Endothelial cell of umbilical vein (primary cell): ENCODE measurements around the gene DGKI. TPM values are rescaled to one million over a fixed set of nuclear protein-coding genes. Genes with fewer than 3 reads are reported as not detected.

ENCODE experiments used
- BruUV-seq: library from RNA; stranded (reverse); fragments of 400-500 nt; replicated peaks from 2 replicates; lab custom pipeline; 2021; lab: Mats Ljungman, UMichigan
- CTCF ChIA-PET: fragments of 300-600, 350-600 bp; sonication (Branson Sonifier 250); formaldehyde crosslinking; loops from one replicate; lab custom pipeline; 2021; ENCODE audit warnings: antibody characterized with exemption, inconsistent platforms; lab: Charles Lee
- POLR2A ChIA-PET: fragments of 300-600, 350-600 bp; sonication (Branson Sonifier 250); formaldehyde crosslinking; loops from one replicate; lab custom pipeline; 2021; ENCODE audit warnings: antibody characterized with exemption, inconsistent platforms; lab: Charles Lee
- DNase-seq: peaks from one replicate; pipeline ENCODE4 v3.0.0-alpha.2; 2011; ENCODE audit warnings: low read depth, low spot score
- FAIRE-seq: peaks from 2 replicates; lab custom pipeline; 2011; peaks lifted over from hg19 to GRCh38; lab: Jason Lieb, UNC
- H2AFZ ChIP-seq: 2 replicates; pipeline ENCODE4 v1.6.0; 2012; ENCODE audit warnings: low read depth, low read length, control low read depth, inconsistent platforms
- H3K27ac ChIP-seq: 2 replicates; pipeline ENCODE4 v1.5.1; 2011; ENCODE audit warnings: low read depth, mild to moderate bottlenecking, control low read depth, low read length, moderate library complexity; ENCODE audit not compliant: insufficient read depth
- H3K27me3 ChIP-seq, 2 experiments: 2 replicates each; pipeline versions ENCODE4 v1.6.0 to v1.6.1; 2011; ENCODE audit warnings: low read length in 2 of 2, mixed read lengths in 1 of 2; ENCODE audit not compliant: control insufficient read depth in 2 of 2, insufficient read depth in 2 of 2
- H3K36me3 ChIP-seq, 2 experiments: 2 replicates in 1 of 2; 3 replicates in 1 of 2; pipeline ENCODE4 v1.5.1; 2011; ENCODE audit warnings: low read length in 2 of 2, mild to moderate bottlenecking in 1 of 2, moderate library complexity in 1 of 2; ENCODE audit not compliant: control insufficient read depth in 2 of 2, insufficient read depth in 2 of 2; ENCODE audit errors: extremely low read depth in 1 of 2
- H3K4me1 ChIP-seq: 3 replicates; pipeline ENCODE4 v1.5.1; 2011; ENCODE audit warnings: mild to moderate bottlenecking, low read length; ENCODE audit not compliant: control insufficient read depth, insufficient read depth; ENCODE audit errors: extremely low read depth
- H3K4me2 ChIP-seq: 2 replicates; pipeline ENCODE4 v1.6.1; 2011; ENCODE audit warnings: low read length, control low read depth, mixed read lengths; ENCODE audit not compliant: insufficient read depth
- H3K4me3 ChIP-seq, 3 experiments: fragments of 200-600 bp in 1 of 3; sonication (generic), shearing (Covaris generic) in 1 of 3; replicated peaks in 1 of 3; 2 replicates each; pipeline ENCODE4 v1.5.1; 2011 to 2016; ENCODE audit warnings: control low read depth in 3 of 3, low read length in 3 of 3, mild to moderate bottlenecking in 2 of 3, inconsistent platforms in 1 of 3, low read depth in 1 of 3, moderate library complexity in 1 of 3; ENCODE audit not compliant: insufficient read depth in 1 of 3
- H3K79me2 ChIP-seq: 2 replicates; pipeline ENCODE4 v1.6.0; 2012; ENCODE audit warnings: low read length, inconsistent platforms; ENCODE audit not compliant: control insufficient read depth, insufficient read depth
- H3K9ac ChIP-seq: replicated peaks from 2 replicates; pipeline ENCODE3; 2011; ENCODE audit warnings: low read length, control low read depth; ENCODE audit not compliant: insufficient read depth; ENCODE audit errors: extremely low read depth
- H3K9me1 ChIP-seq: replicated peaks from 3 replicates; pipeline ENCODE4 v1.6.0; 2011; ENCODE audit warnings: mild to moderate bottlenecking, low read length; ENCODE audit not compliant: control insufficient read depth, insufficient read depth; ENCODE audit errors: extremely low read depth
- H3K9me3 ChIP-seq: replicated peaks from 2 replicates; pipeline ENCODE4 v1.5.1; 2012; ENCODE audit warnings: low read length, inconsistent platforms; ENCODE audit not compliant: control insufficient read depth, insufficient read depth
- H4K20me1 ChIP-seq: replicated peaks from 2 replicates; pipeline ENCODE3; 2011; ENCODE audit warnings: mild to moderate bottlenecking, low read length; ENCODE audit not compliant: control insufficient read depth, insufficient read depth; ENCODE audit errors: extremely low read depth
- MAX ChIP-seq: IDR thresholded peaks from 2 replicates; pipeline ENCODE4 v1.6.1; 2011; ENCODE audit not compliant: insufficient read depth, insufficient read length
- POLR2A ChIP-seq: IDR thresholded peaks from 2 replicates; pipeline ENCODE4 v1.6.1; 2012; ENCODE audit warnings: low read depth, mild to moderate bottlenecking, control low read depth, low read length
- dilution Hi-C: fragments of 300-500 bp; cut with MboI; formaldehyde crosslinking; loops from one replicate; pipeline ENCODE4 v1.15.0; 2019; ENCODE audit warnings: low sequenced_read_pairs; ENCODE audit not compliant: extremely low pct_ligation_motif_present
- intact Hi-C: fragments of 100-400 bp; cut with micrococcal nuclease; formaldehyde crosslinking; loops from one replicate; pipeline ENCODE4 v1.10.0; 2022
- polyA plus RNA-seq, 4 experiments: library from polyadenylated mRNA; depleted of rRNA in 3 of 4; stranded (reverse) in 3 of 4; unstranded in 1 of 4; fragments of >200 nt; gene quantifications; 2 replicates each; pipeline versions ENCODE4 v1.2.1 to v1.2.3, GENCODE V29; 2011 to 2012; ENCODE audit warnings: missing spikeins in 1 of 4
- total RNA-seq: library from RNA; stranded (reverse); gene quantifications from 2 replicates; pipeline ENCODE4 v1.2.3, GENCODE V29; 2021
- TF ChIP-seq, protein P1 (sequence below), 2 donors: IDR thresholded peaks; 1 replicate in 1 of 2; 2 replicates in 1 of 2; pipeline ENCODE4 v1.5.1; 2011; ENCODE audit warnings: low read length in 2 of 2, mild to moderate bottlenecking in 2 of 2, moderate library complexity in 2 of 2, control low read depth in 1 of 2, inconsistent platforms in 1 of 2, low read depth in 1 of 2; ENCODE audit not compliant: insufficient read depth in 1 of 2; ENCODE audit errors: extremely low read depth in 1 of 2

The DGKI gene
- total and polyA plus RNA-seq, 2 donors (not counting 3 experiments of a cell fraction or from before 2014, with no cell fraction given): 0.11 to 0.51 TPM

DNA sequence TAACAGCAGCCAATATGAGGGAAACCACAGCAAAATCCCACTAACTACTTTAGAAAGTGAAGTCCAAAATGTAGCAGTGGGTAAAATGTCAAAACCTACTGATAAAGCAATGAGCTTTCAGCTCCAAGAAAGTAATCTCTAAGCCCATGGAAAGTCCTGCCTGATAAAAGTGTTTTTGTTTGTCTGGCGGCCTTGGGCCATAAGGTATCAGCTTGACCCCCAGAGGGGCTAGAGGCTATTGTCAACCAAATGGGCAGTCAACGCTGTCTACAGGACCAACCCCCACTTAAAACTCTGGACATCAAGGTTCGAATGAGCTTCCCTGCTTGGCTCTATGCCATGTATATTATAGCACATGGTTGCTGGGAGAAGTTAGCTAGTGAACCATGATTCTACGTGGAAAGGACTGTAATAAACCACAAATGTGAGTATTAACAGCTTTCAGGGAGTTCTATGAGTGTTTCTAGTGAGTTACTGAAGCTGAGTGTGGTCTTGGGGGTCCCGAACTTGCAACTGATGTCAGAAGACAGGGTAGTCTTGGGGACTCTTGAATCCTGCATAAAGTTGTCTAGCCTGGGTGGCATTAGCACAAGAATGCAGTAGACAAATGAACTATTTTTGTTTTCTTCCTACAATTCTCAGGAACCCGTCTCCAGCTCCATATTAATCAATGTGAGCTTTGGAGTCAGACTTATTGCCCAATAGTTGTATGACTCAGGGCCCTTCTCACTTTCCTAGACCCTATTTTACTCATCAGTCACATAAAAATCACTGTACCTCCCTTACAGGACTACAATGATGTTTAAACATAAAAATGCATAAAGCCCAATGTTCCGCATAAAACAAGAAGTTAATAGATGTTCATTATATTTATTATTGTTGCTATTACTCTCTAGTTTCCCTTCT, 164.9 kb downstream of the DGKI start:
- H3K27ac ChIP-seq: no peak overlapping the region
- no peaks in the 10 kb centered on the region for H3K36me3 ChIP-seq
- no peaks in the 10 kb centered on the region for H4K20me1 ChIP-seq
- H3K9me3 ChIP-seq: no peaks in the 10 kb centered on the region
- no peak overlapping the region for H3K9ac ChIP-seq
- no peaks in the 10 kb centered on the region for H3K27me3 ChIP-seq
- POLR2A ChIA-PET: no interaction called here
- BruUV-seq: no TSS peak
- dilution Hi-C loops: no loop called here
- no peak overlapping the region for H3K4me2 ChIP-seq
- H3K9me1 ChIP-seq: no peaks in the 10 kb centered on the region
- intact Hi-C loops: loop anchor here (5.0 kb wide), 1 partner anchor 110 kb away; no protein-coding TSS in a partner anchor
- DNase-seq (no peak), FAIRE-seq (no peak)
- no peak overlapping the region for H2AFZ ChIP-seq
- H3K4me3 ChIP-seq: no peak overlapping the region
- TF ChIP-seq MAX: no peak
- TF ChIP-seq, protein P1, sequence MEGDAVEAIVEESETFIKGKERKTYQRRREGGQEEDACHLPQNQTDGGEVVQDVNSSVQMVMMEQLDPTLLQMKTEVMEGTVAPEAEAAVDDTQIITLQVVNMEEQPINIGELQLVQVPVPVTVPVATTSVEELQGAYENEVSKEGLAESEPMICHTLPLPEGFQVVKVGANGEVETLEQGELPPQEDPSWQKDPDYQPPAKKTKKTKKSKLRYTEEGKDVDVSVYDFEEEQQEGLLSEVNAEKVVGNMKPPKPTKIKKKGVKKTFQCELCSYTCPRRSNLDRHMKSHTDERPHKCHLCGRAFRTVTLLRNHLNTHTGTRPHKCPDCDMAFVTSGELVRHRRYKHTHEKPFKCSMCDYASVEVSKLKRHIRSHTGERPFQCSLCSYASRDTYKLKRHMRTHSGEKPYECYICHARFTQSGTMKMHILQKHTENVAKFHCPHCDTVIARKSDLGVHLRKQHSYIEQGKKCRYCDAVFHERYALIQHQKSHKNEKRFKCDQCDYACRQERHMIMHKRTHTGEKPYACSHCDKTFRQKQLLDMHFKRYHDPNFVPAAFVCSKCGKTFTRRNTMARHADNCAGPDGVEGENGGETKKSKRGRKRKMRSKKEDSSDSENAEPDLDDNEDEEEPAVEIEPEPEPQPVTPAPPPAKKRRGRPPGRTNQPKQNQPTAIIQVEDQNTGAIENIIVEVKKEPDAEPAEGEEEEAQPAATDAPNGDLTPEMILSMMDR (IDR thresholded peaks at IDR 0.05; ENCODE audit: extremely low read depth in 1 of 2, insufficient read depth in 1 of 2, low read depth in 1 of 2, low read length in 2 of 2): no peak
- TF ChIP-seq POLR2A: no peak
- no peaks in the 10 kb centered on the region for H3K79me2 ChIP-seq
- CTCF ChIA-PET: interaction anchor here (1.5 kb wide), 1 partner anchor 26 kb away, joined by 6 read pairs; no protein-coding TSS in a partner anchor
- H3K4me1 ChIP-seq: no peaks in the 10 kb centered on the region
